Germinal center (tissue), 1 donor: ENCODE results near the gene PDE3B.
"Not testable (repeated sequence)": the region's sequence is repeated elsewhere in the genome, so short reads cannot be mapped to it uniquely, and the experiment has no call there.

Experiments
- DNase-seq: peaks from one replicate; pipeline ENCODE4 v3.0.0; 2012; ENCODE audit warnings: mixed read lengths, low spot score

Gene PDE3B

GRCh38 chr11:14643697-14644225 lies at the start of gene PDE3B:
Gene PDE3B, plus strand, starts transcription at chr11:14643804. Its CDS starts 272 bp downstream, at chr11:14644076.
- DNase-seq = peak; percentile 68

GRCh38 chr11:14595261-14595660 lies 48.3 kb upstream of the PDE3B start:
- not testable (repeated sequence) for DNase-seq

GRCh38 chr11:14607713-14608112 lies 35.9 kb upstream of the PDE3B start:
- DNase-seq = no peak

GRCh38 chr11:14609902-14610301 lies 33.7 kb upstream of the PDE3B start:
- no peak for DNase-seq

- DNase-seq = no peak
Observed at GRCh38 chr11:14611939-14612338, 31.7 kb upstream of the PDE3B start.

GRCh38 chr11:14612694-14613093 lies 30.9 kb upstream of the PDE3B start:
- DNase-seq = no peak

- no peak for DNase-seq
Observed at GRCh38 chr11:14614091-14614622, 29.4 kb upstream of the PDE3B start.

- DNase-seq = no peak
Observed at GRCh38 chr11:14617241-14618027, 26.2 kb upstream of the PDE3B start.

- no peak for DNase-seq
Observed at GRCh38 chr11:14618060-14618459, 25.5 kb upstream of the PDE3B start.

- DNase-seq = no peak
Observed at GRCh38 chr11:14619603-14620531, 23.7 kb upstream of the PDE3B start.

GRCh38 chr11:14622223-14622954 lies 21.2 kb upstream of the PDE3B start:
- DNase-seq = no peak

- no peak for DNase-seq
Observed at GRCh38 chr11:14623036-14623435, 20.6 kb upstream of the PDE3B start.

- DNase-seq = peak; percentile 22
Observed at GRCh38 chr11:14625586-14626205, 17.9 kb upstream of the PDE3B start.

GRCh38 chr11:14626650-14627049 lies 17.0 kb upstream of the PDE3B start:
- no peak for DNase-seq

- DNase-seq = not testable (repeated sequence)
Observed at GRCh38 chr11:14633506-14634224, 9.9 kb upstream of the PDE3B start.

- DNase-seq = no peak
Observed at GRCh38 chr11:14634813-14635212, 8.8 kb upstream of the PDE3B start.

GRCh38 chr11:14635546-14635945 lies 8.1 kb upstream of the PDE3B start:
- DNase-seq = no peak

- DNase-seq = no peak
Observed at GRCh38 chr11:14636119-14636518, 7.5 kb upstream of the PDE3B start.

GRCh38 chr11:14637868-14638409 lies 5.7 kb upstream of the PDE3B start:
- DNase-seq = no peak

- DNase-seq = no peak
Observed at GRCh38 chr11:14638561-14638960, 5.0 kb upstream of the PDE3B start.
